Lung (tissue), 12 donors: ENCODE measurements around the gene PRDM15. TPM values are rescaled to one million over a fixed set of nuclear protein-coding genes. Genes with fewer than 3 reads are reported as not detected.

Experiments
- ATAC-seq: fragments of 200-7000 bp; cut with Tn5 transposase; one replicate; pipeline ENCODE4 v1.9.1; 2020; ENCODE audit warnings: moderate number of reproducible peaks; ENCODE audit not compliant: insufficient read depth, low FRiP score
- DNase-seq, 3 donors: peaks; one replicate each; pipeline ENCODE4 v3.0.0-alpha.2; 2013 to 2017
- H3K27ac ChIP-seq, 2 donors: one replicate each; pipeline ENCODE4 v1.5.1; 2013; ENCODE audit warnings: mild to moderate bottlenecking in 2 of 2, moderate library complexity in 2 of 2, control low read depth in 1 of 2, inconsistent platforms in 1 of 2, low read depth in 1 of 2, low read length in 1 of 2
- H3K27me3 ChIP-seq, 3 donors: one replicate each; pipeline ENCODE4 v1.5.1; 2013; ENCODE audit warnings: low read length in 2 of 3; ENCODE audit not compliant: control insufficient read depth in 3 of 3, insufficient read depth in 3 of 3
- H3K36me3 ChIP-seq, 4 donors: one replicate each; pipeline ENCODE4 v1.5.1; 2013; ENCODE audit warnings: low read length in 4 of 4, mild to moderate bottlenecking in 1 of 4, moderate library complexity in 1 of 4; ENCODE audit not compliant: control insufficient read depth in 4 of 4, insufficient read depth in 4 of 4
- H3K4me1 ChIP-seq, 5 donors: one replicate each; pipeline ENCODE4 v1.5.1; 2013; ENCODE audit warnings: low read length in 5 of 5, mild to moderate bottlenecking in 2 of 5, moderate library complexity in 1 of 5; ENCODE audit not compliant: control insufficient read depth in 5 of 5, insufficient read depth in 5 of 5
- H3K4me3 ChIP-seq: one replicate; pipeline ENCODE4 v1.5.1; 2013; ENCODE audit warnings: mild to moderate bottlenecking, control low read depth, moderate library complexity
- H3K9ac ChIP-seq, 2 donors: one replicate each; pipeline ENCODE4 v1.5.1; 2013; ENCODE audit warnings: low read length in 2 of 2, control low read depth in 1 of 2; ENCODE audit not compliant: insufficient read depth in 1 of 2
- H3K9me3 ChIP-seq, 4 donors: one replicate each; pipeline ENCODE4 v1.5.1; 2013; ENCODE audit warnings: low read length in 3 of 4, mild to moderate bottlenecking in 1 of 4, moderate library complexity in 1 of 4; ENCODE audit not compliant: control insufficient read depth in 4 of 4, insufficient read depth in 3 of 4
- WGBS, 2 donors: extraction: QIAGEN DNeasy Blood & Tissue Kit; methylation state at CpG; one replicate each; pipeline ENCODE4 v1.1.7; 2013; 5-methylcytosine and 5-hydroxymethylcytosine counted together
- polyA plus RNA-seq, 2 donors: library from polyadenylated mRNA; stranded (reverse); fragments of 200-250 nt; gene quantifications; one replicate each; pipeline ENCODE4 v1.2.1, GENCODE V29; 2013
- total RNA-seq, 2 donors: library from RNA; depleted of rRNA in 1 of 2; stranded (reverse); fragments of >200 nt in 1 of 2; gene quantifications; one replicate each; pipeline ENCODE4 v1.2.1, GENCODE V29; 2014 to 2021
- TF ChIP-seq, protein P1 (sequence below): IDR thresholded peaks from 2 replicates; pipeline ENCODE4 v1.5.1; 2012; ENCODE audit warnings: mild to moderate bottlenecking; ENCODE audit errors: control extremely low read depth, extremely low read depth
- donor health status: control.
- donor health status: control.
- donor health status: Bipolar disorder and iron deficiency.
- donor health status: healthy.
- donor health status: DM: yes; HTN: yes; CAD: no.

PRDM15 gene
- total and polyA plus RNA-seq, 4 donors, result 2.4 to 7.2 (median 4.1) TPM

DNA sequence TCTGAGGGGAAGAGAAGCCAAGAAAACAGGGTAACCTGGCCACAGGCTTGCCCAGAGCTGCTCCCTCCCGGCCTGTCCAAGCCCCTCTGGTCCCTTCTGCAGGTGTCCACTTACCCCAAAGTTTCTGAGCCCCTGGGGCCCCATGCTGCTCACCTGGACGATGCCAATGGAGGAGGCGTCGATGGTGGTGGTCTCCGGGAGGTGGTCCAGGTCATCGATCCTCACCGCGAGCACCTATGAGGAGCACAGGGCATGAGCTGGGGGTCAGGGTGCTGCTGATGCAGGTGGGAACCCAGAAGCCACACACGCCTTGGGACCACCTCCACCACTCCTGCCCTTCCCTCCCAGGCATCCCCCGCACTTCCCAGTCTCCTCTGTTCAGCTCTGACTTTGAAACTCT lies 74.8 kb downstream of the PRDM15 start:
- Histone ChIP-seq H3K9me3 (no peaks in the 10 kb centered on the region), H3K27me3 (no peaks in the 10 kb centered on the region), H3K36me3 (peaks cover 0 to 27% (median 1%) of the 10 kb centered on the region in 4 donors), H3K4me1 (no peaks in the 10 kb centered on the region), H3K9ac (no peak overlapping the region), H3K4me3 (no peak overlapping the region), H3K27ac (no peak overlapping the region)
- TF ChIP-seq, protein P1, sequence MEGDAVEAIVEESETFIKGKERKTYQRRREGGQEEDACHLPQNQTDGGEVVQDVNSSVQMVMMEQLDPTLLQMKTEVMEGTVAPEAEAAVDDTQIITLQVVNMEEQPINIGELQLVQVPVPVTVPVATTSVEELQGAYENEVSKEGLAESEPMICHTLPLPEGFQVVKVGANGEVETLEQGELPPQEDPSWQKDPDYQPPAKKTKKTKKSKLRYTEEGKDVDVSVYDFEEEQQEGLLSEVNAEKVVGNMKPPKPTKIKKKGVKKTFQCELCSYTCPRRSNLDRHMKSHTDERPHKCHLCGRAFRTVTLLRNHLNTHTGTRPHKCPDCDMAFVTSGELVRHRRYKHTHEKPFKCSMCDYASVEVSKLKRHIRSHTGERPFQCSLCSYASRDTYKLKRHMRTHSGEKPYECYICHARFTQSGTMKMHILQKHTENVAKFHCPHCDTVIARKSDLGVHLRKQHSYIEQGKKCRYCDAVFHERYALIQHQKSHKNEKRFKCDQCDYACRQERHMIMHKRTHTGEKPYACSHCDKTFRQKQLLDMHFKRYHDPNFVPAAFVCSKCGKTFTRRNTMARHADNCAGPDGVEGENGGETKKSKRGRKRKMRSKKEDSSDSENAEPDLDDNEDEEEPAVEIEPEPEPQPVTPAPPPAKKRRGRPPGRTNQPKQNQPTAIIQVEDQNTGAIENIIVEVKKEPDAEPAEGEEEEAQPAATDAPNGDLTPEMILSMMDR, result no peak
- 99% methylated on average over 10 of the region's 10 CpGs for WGBS, 2 donors
- DNase-seq (no peak), ATAC-seq (no peak)

DNA sequence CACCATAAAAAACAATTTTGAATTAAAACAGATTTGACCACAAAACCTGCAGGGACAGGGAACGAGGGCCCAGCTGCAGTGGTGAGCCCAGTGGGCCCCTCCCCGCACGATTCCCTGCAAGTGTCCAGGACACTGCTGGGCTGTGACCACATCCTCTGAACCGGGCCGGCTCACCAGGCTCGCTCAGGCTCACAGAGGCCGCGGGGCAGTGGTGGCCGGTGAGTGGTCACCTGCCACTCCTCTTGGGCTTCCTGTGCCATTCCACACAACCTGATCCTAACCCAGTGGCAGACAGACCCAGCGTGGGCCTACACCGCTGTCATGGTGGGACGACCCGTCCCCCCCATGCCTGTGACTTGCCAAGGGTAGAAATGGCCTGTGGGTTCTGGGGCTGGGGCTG lies 75.8 kb downstream of the PRDM15 start:
- Histone ChIP-seq H3K4me1 (no peaks in the 10 kb centered on the region), H3K4me3 (no peak overlapping the region), H3K27ac (no peak overlapping the region), H3K9ac (no peak overlapping the region), H3K9me3 (no peaks in the 10 kb centered on the region), H3K27me3 (no peaks in the 10 kb centered on the region), H3K36me3 (peaks cover 0 to 26% (median 1%) of the 10 kb centered on the region in 4 donors)
- ATAC-seq (no peak), DNase-seq (no peak)
- TF ChIP-seq, protein P1, result no peak
- 79 to 84% methylated on average over 9 to 13 of the region's 13 CpGs for WGBS, 2 donors

DNA sequence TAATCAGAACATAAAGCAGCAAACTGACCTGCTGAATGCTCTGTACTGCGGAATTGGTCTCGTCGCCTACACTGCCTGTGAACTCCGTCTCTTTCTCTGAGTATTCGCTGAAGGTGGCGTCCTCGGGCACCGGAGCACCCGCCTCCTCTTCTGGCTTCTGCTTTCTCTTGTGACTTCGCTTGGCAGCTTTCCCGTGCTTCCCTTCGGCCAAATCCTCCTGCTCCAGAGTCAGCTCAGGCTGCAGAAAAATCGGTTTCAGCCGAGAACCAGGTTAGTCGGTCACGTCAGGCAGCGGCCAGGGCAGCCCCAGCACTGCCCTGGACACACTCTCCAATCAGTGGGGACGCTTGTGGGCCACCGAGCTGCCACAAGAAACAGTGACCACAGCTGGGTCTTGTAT lies 76.5 kb downstream of the PRDM15 start:
- no peak for ATAC-seq
- Histone ChIP-seq H3K9ac (no peak overlapping the region), H3K36me3 (peaks cover 0 to 26% (median 1%) of the 10 kb centered on the region in 4 donors), H3K27me3 (no peaks in the 10 kb centered on the region), H3K4me1 (no peaks in the 10 kb centered on the region), H3K9me3 (no peaks in the 10 kb centered on the region), H3K4me3 (no peak overlapping the region), H3K27ac (no peak overlapping the region)
- DNase-seq, result peak; percentile 42 to 61 (median 45)
- WGBS, 2 donors, result 73 to 82% methylated on average over 19 of the region's 19 CpGs
- TF ChIP-seq, protein P1, result no peak

DNA sequence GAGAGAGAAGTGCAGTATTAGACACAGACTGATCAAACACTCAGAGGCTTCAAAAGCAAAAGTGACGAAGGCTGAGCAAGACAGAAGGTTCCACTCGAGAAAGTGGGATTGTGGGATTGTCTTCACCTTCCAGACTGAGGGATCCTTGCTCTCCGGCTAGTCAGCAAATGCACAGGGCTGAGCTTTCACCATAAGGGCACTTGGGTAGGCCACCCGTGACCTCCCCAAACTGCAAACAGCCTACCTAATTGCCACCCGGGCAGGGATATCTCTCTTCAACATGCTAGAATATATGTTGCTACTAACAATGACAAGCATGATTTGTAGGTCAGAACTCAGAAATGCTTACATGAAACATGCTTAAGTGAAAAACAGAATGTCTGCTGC lies 77.0 kb downstream of the PRDM15 start:
- Histone ChIP-seq H3K4me3 (no peak overlapping the region), H3K27me3 (no peaks in the 10 kb centered on the region), H3K27ac (no peak overlapping the region), H3K36me3 (peaks cover 0 to 26% (median 1%) of the 10 kb centered on the region in 4 donors), H3K4me1 (no peaks in the 10 kb centered on the region), H3K9me3 (no peaks in the 10 kb centered on the region), H3K9ac (no peak overlapping the region)
- TF ChIP-seq, protein P1, result no peak
- no peak for DNase-seq
- no peak for ATAC-seq
- 71 to 76% methylated on average over 5 of the region's 5 CpGs for WGBS, 2 donors
